ENCODE measurements around the gene SNX18.
"Not testable (repeated sequence)": the region's sequence is repeated elsewhere in the genome, so short reads cannot be mapped to it uniquely, and the experiment has no call there.

The SNX18 gene

GRCh38 chr5:54533541-54534190 is 16.1 kb downstream of the SNX18 start:
- DNase-seq (ENCODE audit: insufficient read length, low spot score) = no peak
- no peak for TF ChIP-seq CTCF (IDR thresholded peaks at IDR 0.05; ENCODE audit: insufficient read depth, missing control alignments)
- no peak for FAIRE-seq

GRCh38 chr5:54534191-54535004 is 16.8 kb downstream of the SNX18 start:
- no peak for DNase-seq (ENCODE audit: insufficient read length, low spot score)
- no peak for FAIRE-seq
- no peak for TF ChIP-seq CTCF (IDR thresholded peaks at IDR 0.05; ENCODE audit: insufficient read depth, missing control alignments)

GRCh38 chr5:54535149-54535844 is 17.7 kb downstream of the SNX18 start:
- no peak for DNase-seq (ENCODE audit: insufficient read length, low spot score)
- no peak for TF ChIP-seq CTCF (IDR thresholded peaks at IDR 0.05; ENCODE audit: insufficient read depth, missing control alignments)

GRCh38 chr5:54536375-54536774 is 18.8 kb downstream of the SNX18 start:
- not testable (repeated sequence) for FAIRE-seq; DNase-seq (ENCODE audit: insufficient read length, low spot score)

More at GRCh38 chr5:54535149-54535844, 17.7 kb downstream of the SNX18 start:
- no peak for FAIRE-seq

GRCh38 chr5:54536861-54537260 is 19.3 kb downstream of the SNX18 start:
- DNase-seq (ENCODE audit: insufficient read length, low spot score); FAIRE-seq: not testable (repeated sequence)

- DNase-seq (ENCODE audit: insufficient read length, low spot score) (no peak), FAIRE-seq (no peak)
- TF ChIP-seq CTCF (IDR thresholded peaks at IDR 0.05; ENCODE audit: insufficient read depth, missing control alignments) = no peak
Measured at GRCh38 chr5:54537725-54538124, 20.2 kb downstream of the SNX18 start.

GRCh38 chr5:54538156-54538555 is 20.6 kb downstream of the SNX18 start:
- TF ChIP-seq CTCF (IDR thresholded peaks at IDR 0.05; ENCODE audit: insufficient read depth, missing control alignments) = no peak
- FAIRE-seq (no peak), DNase-seq (ENCODE audit: insufficient read length, low spot score) (no peak)

- DNase-seq (ENCODE audit: insufficient read length, low spot score) = no peak
- no peak for TF ChIP-seq CTCF (IDR thresholded peaks at IDR 0.05; ENCODE audit: insufficient read depth, missing control alignments)
- FAIRE-seq = no peak
Measured at GRCh38 chr5:54539001-54539400, 21.4 kb downstream of the SNX18 start.

Measured in D721Med (cell line).